Caki2 (cell line): Measurements from ENCODE around the gene PLCL1. TPM values are rescaled to one million over a fixed set of nuclear protein-coding genes. Genes with fewer than 3 reads are reported as not detected.

ENCODE experiments used
- DNase-seq: peaks from one replicate; pipeline ENCODE4 v3.0.0-alpha.2; 2015; ENCODE audit warnings: low read depth
- in situ Hi-C: cut with HindIII; loops from 2 replicates; pipeline ENCODE4 v1.10.0; 2016; ENCODE audit warnings: low sequenced_read_pairs, low pct_unique_long_range_greater_than_20kb, mixed read lengths
- total RNA-seq: library from RNA; depleted of rRNA; stranded (reverse); fragments of >200 nt; shearing (Covaris generic); gene quantifications from 2 replicates; pipeline ENCODE4 v1.2.3, GENCODE V29; 2014; ENCODE audit warnings: low replicate concordance

The PLCL1 gene
- total RNA-seq, 1 experiment from 2014 or later: not detected

DNA sequence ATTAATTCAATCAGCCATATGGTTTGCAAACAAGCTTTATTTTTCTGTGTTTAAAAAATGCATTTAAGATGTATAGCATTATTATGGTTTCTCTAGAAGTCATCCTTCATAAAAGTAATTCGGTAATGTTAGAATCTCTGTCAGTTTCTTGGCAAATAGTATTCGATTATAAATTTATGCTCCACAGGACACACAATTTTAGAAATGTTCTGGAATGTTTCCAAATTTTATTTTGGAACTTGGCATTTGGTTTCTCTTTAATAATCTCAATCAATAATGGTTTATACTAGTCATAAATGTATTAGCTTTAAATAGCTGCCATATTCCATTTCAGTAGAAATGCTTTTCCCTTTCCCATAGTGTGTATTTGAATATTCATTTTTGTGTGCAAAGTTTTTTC lies 156.4 kb downstream of the PLCL1 start:
- in situ Hi-C loops: no loop called here

GRCh38 chr2:197964720-197965119 lies 160.3 kb downstream of the PLCL1 start:
- DNase-seq: no peak
- in situ Hi-C loops: no loop called here

More for the DNA sequence above, 156.4 kb downstream of the PLCL1 start:
- DNase-seq: no peak

DNA sequence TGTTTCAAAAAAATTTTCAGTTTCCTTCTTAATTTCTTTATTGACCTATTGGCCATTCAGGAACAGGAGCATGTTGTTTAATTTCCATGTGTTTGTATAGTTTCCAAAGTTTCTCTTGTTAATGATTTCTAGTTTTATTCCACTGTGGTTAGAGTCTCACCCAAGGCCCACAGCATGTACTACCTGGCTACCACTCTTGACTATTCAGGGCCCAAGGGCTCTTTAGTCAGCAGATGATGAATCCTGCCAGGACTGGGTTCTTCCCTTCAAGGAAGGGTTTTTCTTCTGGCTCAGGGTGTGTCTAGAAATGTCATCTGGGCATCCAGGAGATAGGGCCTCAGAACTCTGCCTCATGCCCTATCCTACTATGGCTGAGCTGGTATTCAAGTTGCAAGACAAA lies 161.4 kb downstream of the PLCL1 start:
- in situ Hi-C loops: no loop called here

GRCh38 chr2:197969391-197969893 lies 165.0 kb downstream of the PLCL1 start:
- in situ Hi-C loops: no loop called here
- DNase-seq: no peak

More for the DNA sequence above, 161.4 kb downstream of the PLCL1 start:
- DNase-seq: no peak

DNA sequence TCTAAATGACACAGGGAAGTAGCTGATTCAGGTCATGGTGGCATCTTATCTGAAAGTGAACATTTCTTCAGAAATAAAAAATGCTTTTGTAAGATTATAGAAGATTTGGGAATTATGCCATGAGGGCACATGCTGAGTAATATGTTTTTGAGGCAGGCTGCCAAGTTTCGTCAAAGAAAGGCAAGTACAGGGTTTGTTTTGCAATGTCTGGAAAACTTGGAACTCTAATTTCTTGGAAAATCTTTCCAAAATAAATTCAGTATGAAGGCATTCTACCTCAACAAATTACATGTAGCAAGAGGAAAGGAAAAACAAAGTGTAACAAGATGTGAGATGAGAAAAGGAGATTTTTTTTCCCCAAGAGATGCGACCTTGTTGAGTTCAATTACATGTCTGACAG lies 167.7 kb downstream of the PLCL1 start:
- DNase-seq: no peak

GRCh38 chr2:197972587-197972986 lies 168.2 kb downstream of the PLCL1 start:
- no peak for DNase-seq
- in situ Hi-C loops: no loop called here

More for the DNA sequence above, 167.7 kb downstream of the PLCL1 start:
- in situ Hi-C loops: no loop called here

DNA sequence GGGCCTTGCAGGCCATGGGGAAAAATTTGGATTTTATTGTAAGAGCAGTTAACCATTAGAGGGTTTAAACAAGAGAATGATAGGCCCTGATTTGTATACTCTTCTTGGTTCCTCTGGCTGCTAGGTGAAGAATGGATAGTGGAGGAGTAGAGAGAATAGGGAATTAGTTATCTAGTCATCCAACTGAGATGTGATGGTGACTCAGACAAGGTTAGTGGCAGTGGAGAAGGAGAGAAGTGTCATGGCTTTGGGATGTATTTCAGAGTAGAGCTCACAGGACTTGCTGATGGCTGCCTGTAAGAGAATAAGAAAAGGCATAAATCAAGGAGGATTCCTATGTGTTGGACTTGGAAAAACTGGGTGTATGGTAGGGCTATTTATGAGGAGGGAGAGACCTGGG lies 169.4 kb downstream of the PLCL1 start:
- in situ Hi-C loops: no loop called here
- no peak for DNase-seq

DNA sequence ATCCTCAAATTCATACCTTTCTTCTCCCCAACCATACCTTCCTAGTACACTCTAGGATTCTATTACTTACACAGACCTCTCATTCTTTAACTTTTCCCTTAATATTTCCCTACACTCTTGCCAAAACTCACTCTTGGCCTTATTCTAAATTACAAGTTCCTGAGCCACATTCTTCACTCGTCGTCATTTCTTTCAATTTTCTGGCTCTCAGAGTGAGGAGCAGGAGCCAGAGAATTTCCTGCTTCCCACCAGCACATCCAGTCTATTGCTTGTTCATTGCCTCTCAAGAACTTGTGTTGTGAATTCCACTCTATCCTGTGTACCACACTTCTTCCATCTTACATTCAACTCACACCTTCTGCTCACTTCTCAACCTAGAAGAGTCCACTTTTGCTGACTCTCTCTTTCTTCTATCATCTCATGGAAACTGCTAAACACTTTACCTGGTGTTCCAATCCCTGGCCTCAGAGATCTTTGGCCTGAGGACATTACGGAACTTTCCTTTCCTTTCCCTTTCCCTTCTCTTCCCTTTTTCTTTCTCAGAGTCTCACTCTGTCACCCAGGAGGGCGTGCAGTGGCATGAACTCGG lies 171.6 kb downstream of the PLCL1 start:
- no peak for DNase-seq

DNA sequence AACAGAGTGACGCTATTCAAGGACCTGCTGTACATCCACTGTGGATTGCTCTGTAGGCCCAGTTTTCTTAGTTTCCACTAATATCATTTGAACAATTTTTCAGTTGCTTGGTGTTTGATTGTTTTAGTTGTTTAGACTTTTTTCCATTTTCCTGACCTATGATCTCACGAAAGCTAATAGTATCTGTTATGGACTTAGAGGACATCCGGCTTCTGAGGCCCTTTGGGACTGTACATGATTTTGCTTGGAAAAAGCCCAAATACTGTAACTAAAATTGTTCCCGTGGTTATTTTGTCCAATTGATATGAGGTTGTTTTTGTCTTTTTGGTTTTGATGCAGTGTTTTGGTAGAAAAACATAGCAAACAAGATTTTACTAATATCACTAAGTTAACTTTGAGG lies 174.6 kb downstream of the PLCL1 start:
- DNase-seq: no peak
- in situ Hi-C loops: no loop called here

More for the DNA sequence above, 171.6 kb downstream of the PLCL1 start:
- in situ Hi-C loops: no loop called here

DNA sequence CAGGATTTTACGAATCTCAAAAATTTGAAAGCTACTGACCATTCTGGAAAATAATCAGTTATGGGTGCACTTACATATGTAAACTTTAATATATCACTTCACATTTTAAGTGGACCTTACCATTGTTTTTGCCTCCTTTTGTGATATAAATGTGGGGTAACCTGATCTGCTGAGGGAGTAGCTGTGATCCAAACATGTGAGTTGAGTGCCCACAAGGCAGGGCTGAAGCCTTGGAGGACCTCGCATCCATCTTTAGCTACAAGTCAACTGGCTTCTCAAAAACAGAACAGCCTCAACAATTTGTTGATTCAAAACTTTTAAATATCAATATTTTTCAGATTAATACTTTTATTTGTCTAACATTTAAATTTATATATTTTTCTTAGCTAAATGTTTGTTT lies 178.2 kb downstream of the PLCL1 start:
- in situ Hi-C loops: no loop called here
- DNase-seq: no peak

DNA sequence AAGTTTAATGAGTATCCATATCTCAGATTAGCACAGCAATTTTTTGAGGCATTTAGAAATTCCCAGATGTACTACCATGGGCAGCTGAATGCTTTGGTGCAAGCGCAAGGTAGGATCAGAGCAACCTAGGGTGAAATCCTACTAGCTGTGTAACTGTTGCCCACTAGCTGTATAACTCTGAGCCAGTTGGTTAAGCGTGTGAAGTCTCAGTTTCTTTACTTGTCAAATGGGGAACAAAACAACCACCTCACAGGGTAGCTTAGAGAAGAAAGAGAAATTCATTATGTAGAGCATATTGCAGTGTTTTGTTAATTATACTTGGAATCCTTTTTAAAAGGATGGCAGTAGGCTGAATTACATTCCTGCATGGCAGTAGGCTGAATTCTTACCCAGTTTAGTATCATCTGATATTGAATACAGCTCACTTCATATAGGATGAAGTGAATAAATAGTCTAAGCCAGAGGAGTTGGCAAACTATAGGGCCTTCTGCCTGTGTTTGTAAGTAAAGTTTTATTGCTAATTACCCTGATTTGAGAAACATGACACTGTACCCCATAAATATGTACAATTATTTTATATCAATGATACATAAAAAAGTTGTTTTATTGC lies 180.7 kb downstream of the PLCL1 start:
- in situ Hi-C loops: no loop called here
- DNase-seq: no peak

GRCh38 chr2:197986977-197987376 lies 182.6 kb downstream of the PLCL1 start:
- in situ Hi-C loops: no loop called here
- DNase-seq: no peak

GRCh38 chr2:197990356-197990755 lies 186.0 kb downstream of the PLCL1 start:
- in situ Hi-C loops: no loop called here
- DNase-seq: no peak

GRCh38 chr2:197992482-197993133 lies 188.2 kb downstream of the PLCL1 start:
- no peak for DNase-seq
- in situ Hi-C loops: no loop called here

- no peak for DNase-seq
- in situ Hi-C loops: no loop called here
Measured at GRCh38 chr2:197993363-197993762, 189.0 kb downstream of the PLCL1 start.

- in situ Hi-C loops: no loop called here
- DNase-seq: no peak
Measured at GRCh38 chr2:197993830-197994229, 189.4 kb downstream of the PLCL1 start.

GRCh38 chr2:197994751-197995150 lies 190.4 kb downstream of the PLCL1 start:
- DNase-seq: no peak
- in situ Hi-C loops: no loop called here

GRCh38 chr2:197996583-197996982 lies 192.2 kb downstream of the PLCL1 start:
- no peak for DNase-seq
- in situ Hi-C loops: no loop called here

DNA sequence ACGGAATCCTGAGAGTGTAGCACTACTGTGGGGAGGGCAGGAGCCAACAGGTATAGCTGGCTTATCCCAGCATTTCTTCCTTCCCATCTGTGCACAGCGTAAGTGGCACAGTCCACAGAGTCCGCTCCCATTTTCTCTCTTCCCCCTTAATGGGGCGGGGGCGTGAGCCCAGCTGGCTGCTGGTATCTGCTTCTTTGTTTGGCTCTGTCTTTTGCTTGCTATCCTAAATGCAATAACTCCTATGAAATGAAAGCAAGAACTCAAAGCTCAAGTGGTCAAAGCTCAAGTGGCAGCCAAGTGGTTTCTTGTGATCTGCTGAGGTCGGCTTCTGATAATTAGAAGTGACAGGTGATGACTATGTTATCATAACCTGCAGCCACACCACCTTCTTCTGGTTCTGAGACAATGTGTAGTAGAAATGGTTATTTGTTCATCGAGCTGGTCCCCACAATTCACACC lies 192.7 kb downstream of the PLCL1 start:
- in situ Hi-C loops: no loop called here
- no peak for DNase-seq
